Measurements from ENCODE around the gene MRPL27. TPM values are rescaled to one million over a fixed set of nuclear protein-coding genes. Genes with fewer than 3 reads are reported as not detected.

Gene MRPL27
- polyA plus RNA-seq, 1 donor from 2014 or later = 118 TPM

- no peaks in the 10 kb centered on the region for H3F3A ChIP-seq (ENCODE audit: insufficient read depth, low read length, poor library complexity, severe bottlenecking)
- no peak overlapping the region for H3K9ac ChIP-seq (ENCODE audit: low read length)
- H3K27me3 ChIP-seq (ENCODE audit: insufficient read depth, low read depth, low read length) = no peaks in the 10 kb centered on the region
- TF ChIP-seq REST (IDR thresholded peaks at IDR 0.05; ENCODE audit: borderline replicate concordance) = no peak
- TF ChIP-seq SMC3 (conservative IDR thresholded peaks at IDR 0.05; ENCODE audit: poor library complexity) = no peak
- no peak for TF ChIP-seq MXI1 (conservative IDR thresholded peaks at IDR 0.05; ENCODE audit: poor library complexity, severe bottlenecking)
- no peak for TF ChIP-seq EP300 (conservative IDR thresholded peaks at IDR 0.05; ENCODE audit: poor library complexity, severe bottlenecking)
- TF ChIP-seq POLR2AphosphoS5 (IDR thresholded peaks at IDR 0.05) = no peak
- TF ChIP-seq RAD21 (conservative IDR thresholded peaks at IDR 0.05) = no peak
- no peak for TF ChIP-seq CTCF (IDR thresholded peaks at IDR 0.05; ENCODE audit: poor library complexity, severe bottlenecking)
- TF ChIP-seq TAF1 (IDR thresholded peaks at IDR 0.05; ENCODE audit: low read depth) = no peak
- no peak for TF ChIP-seq EZH2 (IDR thresholded peaks at IDR 0.05; ENCODE audit: borderline replicate concordance, insufficient read depth, low read length, poor library complexity, severe bottlenecking)
- H3K9me3 ChIP-seq (ENCODE audit: low read length) = no peaks in the 10 kb centered on the region
- H3K9me2 ChIP-seq (ENCODE audit: insufficient read depth, low read length) = no peaks in the 10 kb centered on the region
- H3K4me2 ChIP-seq (ENCODE audit: low read length) = no peak overlapping the region
- H3K27ac ChIP-seq (ENCODE audit: low read length) = no peak overlapping the region
- H3K36me3 ChIP-seq (ENCODE audit: insufficient read depth, low read length) = no peaks in the 10 kb centered on the region
- no peaks in the 10 kb centered on the region for H4K20me1 ChIP-seq (ENCODE audit: insufficient read depth)
- no peak overlapping the region for H2AFZ ChIP-seq (ENCODE audit: low read depth, low read length)
- no peaks in the 10 kb centered on the region for H3K79me2 ChIP-seq (replicated peaks; ENCODE audit: insufficient read depth, low read length)
- H3K4me3 ChIP-seq (ENCODE audit: low read length) = no peak overlapping the region
Observed at GRCh38 chr17:50386510-50386909, 13.5 kb upstream of the MRPL27 start.

- Histone ChIP-seq H3K4me2 (ENCODE audit: low read length) (no peak overlapping the region), H3K9ac (ENCODE audit: low read length) (no peak overlapping the region), H3F3A (ENCODE audit: insufficient read depth, low read length, poor library complexity, severe bottlenecking) (no peaks in the 10 kb centered on the region), H3K4me3 (ENCODE audit: low read length) (no peak overlapping the region), H3K27ac (ENCODE audit: low read length) (no peak overlapping the region), H3K27me3 (ENCODE audit: insufficient read depth, low read depth, low read length) (no peaks in the 10 kb centered on the region), H2AFZ (ENCODE audit: low read depth, low read length) (no peak overlapping the region), H3K9me3 (ENCODE audit: low read length) (no peaks in the 10 kb centered on the region), H3K9me2 (ENCODE audit: insufficient read depth, low read length) (no peaks in the 10 kb centered on the region), H4K20me1 (ENCODE audit: insufficient read depth) (no peaks in the 10 kb centered on the region), H3K36me3 (ENCODE audit: insufficient read depth, low read length) (no peaks in the 10 kb centered on the region), H3K79me2 (replicated peaks; ENCODE audit: insufficient read depth, low read length) (no peaks in the 10 kb centered on the region)
- TF ChIP-seq REST (IDR thresholded peaks at IDR 0.05; ENCODE audit: borderline replicate concordance) (no peak), CTCF (IDR thresholded peaks at IDR 0.05; ENCODE audit: poor library complexity, severe bottlenecking) (no peak), POLR2AphosphoS5 (IDR thresholded peaks at IDR 0.05) (no peak), EP300 (conservative IDR thresholded peaks at IDR 0.05; ENCODE audit: poor library complexity, severe bottlenecking) (no peak), MXI1 (conservative IDR thresholded peaks at IDR 0.05; ENCODE audit: poor library complexity, severe bottlenecking) (no peak)
Observed at GRCh38 chr17:50382931-50383330, 9.9 kb upstream of the MRPL27 start.
